Brain pericyte (primary cell): ENCODE data around the gene ZNF558.
A peak's percentile ranks its signal among the peaks of the same experiment; 100 is the strongest.

Experiments used
- DNase-seq: peaks from one replicate; pipeline ENCODE4 v3.0.0-alpha.2; 2012; ENCODE audit warnings: low read depth, low spot score

The ZNF558 gene

DNA sequence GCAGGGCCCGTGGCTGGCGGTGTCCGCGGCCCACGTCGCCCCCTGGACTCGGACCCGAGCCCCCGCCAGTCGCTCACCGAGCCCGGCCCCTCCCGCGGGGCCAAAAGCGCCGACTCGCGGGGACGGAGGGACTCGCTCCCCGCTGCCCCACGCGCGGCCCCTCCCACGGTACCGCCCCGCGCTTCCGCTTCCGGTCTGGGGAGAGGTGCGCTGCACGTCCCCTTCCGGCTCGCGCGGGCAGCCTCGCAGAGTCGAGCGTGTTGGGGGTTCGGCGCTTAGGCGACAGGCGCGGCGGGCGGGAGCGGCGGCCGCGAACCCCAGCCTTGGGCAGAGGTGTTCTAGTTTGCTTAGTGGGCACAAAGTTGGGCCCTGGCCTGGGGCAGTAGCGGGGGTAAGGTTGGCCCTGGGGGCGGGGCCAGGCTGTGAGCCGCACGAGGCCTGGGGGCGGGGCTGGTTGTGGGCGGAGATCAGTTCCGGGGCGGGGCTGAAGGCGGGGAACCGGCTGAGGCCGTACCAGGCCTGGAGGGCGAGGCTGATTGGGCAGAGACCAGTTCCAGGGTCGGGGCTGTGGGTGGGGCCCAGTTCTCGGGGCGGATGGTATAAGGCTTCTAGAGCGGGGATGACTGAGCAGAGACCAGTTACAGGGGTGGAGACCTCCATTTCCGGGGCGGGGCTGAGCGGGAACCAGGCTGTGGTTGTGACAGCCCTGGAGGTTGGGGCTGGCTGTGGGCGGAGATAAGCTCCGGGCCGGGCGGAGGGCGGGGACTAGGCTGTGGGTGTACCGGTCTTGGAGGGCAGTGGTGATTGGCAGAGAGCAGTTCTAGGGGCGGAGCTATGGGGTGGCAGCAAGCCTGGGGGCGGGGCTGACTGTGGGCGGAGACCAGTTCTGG, at the start of gene ZNF558, which contains the start of gene MBD3L1:
Gene ZNF558, minus strand, starts transcription at position 173 of the 890 bp plus-strand sequence. CDS start 9,645 bp downstream, outside the sequence.
Gene MBD3L1, plus strand, starts transcription at position 246 of the 890 bp plus-strand sequence. CDS start 10,302 bp downstream, outside the sequence.
- DNase-seq = peak; percentile 92

DNA sequence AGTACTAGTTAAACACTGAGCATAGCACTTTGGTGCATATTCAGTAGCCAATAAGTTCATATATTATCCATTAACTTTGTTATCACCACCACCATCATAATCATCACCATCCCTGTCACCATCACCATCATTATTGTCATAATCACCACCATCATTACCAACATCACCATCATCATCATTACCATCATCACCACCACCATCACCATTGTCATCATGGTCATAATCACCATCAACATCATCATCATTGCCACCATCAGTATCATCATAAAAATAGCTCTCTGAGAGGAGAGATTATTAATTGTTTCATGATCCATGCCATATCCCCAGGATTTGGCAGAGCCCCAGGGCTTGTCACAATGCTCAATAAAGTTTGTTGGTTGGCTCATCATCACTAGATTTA, 49.4 kb upstream of the ZNF558 start:
- no peak for DNase-seq

DNA sequence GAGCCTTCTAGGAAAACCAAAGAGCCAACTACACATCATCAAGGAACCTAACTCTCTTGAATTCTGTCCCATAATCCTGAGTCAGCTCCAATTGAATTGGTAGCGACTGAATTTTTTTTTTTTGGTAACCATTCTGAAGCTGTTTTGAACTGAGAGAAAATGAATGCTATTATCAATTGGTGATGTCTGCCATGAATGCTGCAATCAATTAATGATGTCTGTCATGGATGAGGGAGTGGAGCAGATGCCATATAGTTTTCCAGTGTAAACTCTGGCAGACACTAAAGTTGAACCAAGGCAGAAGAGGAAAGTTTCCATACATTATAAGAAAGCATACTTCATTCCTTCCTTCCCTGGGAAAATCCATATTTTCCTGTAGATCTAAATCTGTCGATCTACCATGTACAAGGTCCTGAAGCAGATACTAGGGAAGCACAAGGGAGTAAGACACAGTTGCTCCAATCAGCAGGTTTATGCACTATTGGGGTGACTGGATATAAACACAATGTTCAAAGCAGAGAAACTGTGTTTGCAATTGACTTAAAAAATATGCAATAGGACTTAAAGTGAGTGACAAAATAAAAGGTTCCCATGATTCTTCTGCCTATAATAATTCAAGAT, 48.9 kb upstream of the ZNF558 start:
- DNase-seq = no peak

DNA sequence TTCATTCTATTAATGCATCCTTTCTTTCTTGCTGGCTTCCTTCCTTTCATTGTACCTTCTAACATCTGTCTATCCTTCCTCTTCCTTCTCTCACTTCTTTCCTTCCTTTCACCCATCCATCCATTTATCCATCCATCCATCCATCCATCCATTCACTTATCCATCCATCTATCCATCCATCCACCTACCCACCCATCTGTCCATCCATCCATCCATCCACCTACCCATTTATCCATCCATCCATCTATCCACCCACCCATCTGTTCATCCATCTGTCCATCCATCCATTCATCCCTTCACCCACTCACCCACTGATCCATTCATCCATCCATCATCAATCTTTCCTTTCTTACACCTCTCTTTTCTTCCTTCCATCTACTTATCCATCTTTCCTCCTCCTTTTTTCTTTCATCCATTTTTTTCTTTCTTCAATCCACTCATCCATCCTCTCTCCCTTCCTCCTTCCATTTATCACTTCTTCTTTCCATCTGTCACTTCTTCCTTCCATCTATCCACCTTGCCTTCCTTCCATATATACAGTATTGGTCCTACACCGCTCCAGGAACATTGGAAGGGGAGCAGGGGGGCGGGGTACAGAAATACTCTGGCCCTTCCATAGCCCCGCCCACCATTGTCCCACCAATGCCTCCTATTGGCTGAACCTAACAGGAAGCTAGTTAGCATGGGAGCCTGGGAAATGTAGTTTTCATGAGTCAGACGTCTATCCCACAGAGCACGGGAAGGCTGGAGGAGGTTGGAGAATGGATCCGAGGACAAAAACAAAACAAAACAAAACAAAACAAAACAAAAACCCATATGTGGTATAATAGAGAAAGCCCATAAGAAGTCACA, 46.0 kb upstream of the ZNF558 start:
- no peak for DNase-seq

DNA sequence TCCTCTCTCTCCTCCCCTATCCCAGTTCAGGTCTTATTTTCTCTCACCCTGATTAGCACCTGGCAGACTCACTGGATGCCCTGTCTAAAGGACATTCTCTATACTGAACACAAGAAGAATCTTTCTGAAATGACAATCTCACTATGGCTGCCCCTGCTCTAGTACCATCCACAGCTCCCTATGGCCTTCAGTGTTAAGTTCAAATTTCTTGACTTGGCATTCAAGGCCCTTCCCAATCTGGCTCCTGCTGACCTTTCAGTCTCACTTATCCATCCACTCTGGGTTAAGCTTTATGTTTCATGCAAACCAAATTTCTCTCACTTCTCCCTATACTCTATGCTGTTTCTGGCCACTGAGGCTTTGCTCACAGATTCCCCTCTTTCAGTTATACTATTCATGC, 34.2 kb upstream of the ZNF558 start:
- no peak for DNase-seq

DNA sequence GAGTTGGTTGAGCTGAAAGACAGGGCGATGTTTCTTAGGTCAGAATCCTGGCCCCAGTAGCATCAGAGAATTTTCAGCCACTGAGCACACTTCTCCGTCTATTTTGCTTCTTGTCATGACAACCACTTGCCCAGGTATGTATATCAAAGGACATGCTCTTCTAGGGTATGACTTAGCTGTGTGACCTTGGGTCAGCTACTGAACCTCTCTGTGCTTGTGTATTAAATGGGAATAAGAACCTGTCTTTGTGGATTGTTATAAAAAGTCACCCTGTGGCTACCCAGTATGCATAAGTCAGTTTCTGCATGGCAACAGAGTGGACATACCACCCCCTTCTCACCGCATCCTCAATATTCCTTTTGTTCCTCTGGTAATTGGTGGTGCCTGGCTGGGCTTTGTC, 26.2 kb upstream of the ZNF558 start:
- no peak for DNase-seq

DNA sequence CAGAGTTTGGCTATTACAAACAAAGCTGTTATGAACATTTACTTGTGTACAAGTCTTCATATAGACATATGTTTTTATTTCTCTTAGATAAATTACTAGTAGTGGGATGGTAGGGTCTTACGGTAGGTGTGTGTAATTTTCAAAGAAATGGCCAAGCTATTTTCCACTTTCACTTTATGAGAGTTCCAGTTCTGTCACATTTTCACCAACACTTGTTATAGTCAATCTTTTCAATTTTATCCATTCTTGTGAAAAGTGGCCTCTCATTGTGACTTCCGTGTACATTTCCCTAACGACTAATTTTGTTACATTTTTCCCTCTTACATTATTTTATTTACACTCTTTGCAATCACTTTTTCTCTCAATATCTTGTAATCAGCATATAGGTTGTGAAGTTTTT, 18.4 kb upstream of the ZNF558 start:
- DNase-seq = no peak

DNA sequence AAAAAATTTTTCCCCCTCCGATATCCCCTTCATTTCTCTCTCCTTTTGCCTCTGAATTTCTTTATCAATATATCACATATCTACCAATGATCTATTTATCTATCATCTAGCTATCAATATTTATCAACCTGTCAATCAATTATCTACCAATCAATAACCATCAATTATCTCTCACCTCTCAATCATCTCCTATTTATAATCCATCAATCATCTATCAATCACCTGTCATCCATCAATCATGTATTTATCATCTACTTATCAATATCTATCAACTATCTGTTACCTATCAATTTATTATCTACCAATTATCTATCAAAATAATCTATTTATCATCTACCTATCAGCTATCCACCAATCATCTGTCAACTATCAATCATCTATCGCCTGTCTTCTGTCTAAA, 17.1 kb upstream of the ZNF558 start:
- DNase-seq = no peak

DNA sequence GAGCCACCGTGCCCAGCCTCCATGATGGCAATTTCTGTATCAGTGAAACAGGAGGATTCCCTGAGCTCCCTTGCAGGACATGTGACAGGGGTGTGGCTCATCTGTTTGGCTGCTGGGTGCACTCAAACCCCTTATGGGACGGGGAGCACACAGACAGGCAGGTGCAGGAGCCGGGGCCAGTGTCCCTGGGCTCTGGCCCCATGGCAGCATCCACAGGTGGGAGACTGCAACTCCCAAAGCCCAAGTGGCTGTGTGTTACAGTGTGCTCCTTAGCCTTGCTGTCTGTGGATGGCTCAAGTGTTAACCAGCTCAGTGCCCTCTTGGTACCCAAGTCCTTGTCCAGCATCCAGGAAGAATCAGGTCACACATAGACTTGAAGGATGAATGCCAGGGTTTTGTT, 14.7 kb upstream of the ZNF558 start:
- no peak for DNase-seq

DNA sequence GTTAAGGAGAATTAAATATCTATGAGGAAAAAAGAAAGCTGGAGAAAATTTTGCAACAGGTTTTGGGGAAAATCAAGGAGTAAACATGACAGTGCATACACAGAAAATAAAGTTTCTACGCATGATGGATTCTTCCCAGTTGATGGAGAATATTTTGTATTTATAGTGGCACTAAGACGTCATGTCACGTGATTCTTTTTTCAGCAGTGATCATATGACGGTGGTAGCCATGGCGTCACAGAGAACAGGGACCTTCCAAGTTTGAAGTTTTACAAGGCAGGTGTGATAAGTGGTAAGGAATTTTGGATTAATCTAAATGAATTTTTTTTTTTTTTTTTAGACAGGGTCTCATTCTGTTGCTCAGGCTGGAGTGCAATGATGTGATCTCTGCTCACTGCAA, 8.6 kb upstream of the ZNF558 start:
- no peak for DNase-seq

DNA sequence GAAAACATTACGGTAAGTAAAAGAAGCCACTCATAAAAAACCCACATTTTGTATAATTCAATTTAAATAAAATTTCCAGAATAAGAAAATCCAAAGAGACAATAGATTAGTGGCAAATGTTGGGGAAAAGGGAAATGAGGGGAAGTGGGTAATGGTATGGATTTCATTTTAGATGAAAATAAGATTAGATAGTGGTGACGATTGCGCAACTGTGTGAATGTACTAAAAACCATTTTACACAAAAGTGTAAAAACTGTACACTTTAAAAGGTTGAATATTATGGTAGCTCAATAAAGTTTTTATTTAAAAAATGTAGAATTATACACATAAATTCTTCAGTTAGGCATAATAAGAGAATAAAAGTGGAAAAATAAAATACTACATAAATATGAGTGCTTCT, 3.8 kb upstream of the ZNF558 start:
- DNase-seq = no peak

DNA sequence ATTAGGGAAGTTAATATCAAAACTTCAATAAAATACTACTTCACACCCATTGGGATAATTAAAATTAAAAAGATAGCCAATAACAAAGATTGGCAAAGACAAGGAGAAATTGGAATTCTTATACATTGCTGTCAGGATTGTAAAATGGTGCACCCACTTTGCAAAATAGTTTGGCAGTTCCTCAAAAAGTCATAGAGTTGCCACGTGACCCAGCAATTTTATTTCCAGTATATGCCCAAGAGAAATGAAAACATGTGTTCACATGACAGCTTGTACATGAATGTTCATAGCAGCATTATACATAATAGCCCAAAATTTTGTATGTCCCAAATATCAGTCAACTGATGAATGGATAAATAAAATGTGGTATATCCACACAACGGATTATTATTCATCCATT, 3.3 kb upstream of the ZNF558 start:
- no peak for DNase-seq

DNA sequence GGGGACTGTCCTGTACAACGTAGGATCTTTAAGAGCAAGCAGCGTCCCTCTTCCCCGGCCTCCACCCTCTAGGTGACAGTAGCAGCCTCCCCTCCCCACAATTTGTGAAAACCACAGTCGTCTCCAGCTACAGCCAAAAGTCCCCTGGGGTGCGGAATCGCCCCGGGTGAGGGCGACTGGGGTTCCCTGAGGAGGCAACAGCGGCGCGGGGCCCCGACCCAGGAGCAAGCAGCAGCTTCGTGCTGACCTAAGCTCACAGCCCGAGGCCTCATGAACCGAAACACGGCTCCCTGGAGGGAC, 322 bp downstream of the ZNF558 start:
- DNase-seq = no peak

DNA sequence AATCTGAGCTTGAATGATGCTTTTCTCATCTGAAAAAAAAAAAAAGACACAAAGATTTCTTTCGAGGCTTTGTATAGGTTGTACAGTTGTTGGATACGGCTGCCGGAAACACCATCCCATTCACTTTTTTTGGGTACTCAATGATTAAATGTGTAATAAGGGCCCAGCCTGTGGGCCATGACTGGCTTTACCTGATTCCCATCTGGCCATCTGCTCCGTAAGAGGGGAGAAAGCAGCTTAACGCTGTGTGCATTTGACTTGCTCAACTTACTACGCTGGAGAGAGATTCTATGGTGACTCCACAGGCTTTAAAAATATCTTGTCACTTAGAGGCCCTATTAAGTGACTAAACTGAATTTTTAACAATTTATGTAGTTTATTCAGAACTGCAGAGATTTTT, 731 bp downstream of the ZNF558 start:
- DNase-seq = no peak

DNA sequence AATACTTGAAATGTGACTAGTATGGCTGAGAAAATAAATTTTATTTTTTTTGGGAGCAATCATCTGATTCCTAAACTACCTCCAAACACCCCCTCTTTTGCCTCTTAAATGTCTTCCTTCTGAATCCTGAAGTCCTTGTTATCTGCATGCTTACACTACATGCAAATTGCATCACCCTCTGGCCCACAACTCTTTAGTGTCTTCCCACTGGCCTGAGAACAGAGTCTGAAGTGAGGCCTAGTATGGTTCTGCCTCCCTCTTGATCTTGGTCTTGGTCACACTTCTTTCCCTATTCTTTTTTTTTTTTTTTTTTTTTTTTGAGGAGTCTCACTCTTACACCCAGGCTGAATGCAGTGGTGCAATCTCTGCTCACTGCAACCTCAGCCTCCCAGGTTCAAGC, 4.8 kb downstream of the ZNF558 start:
- DNase-seq = no peak

DNA sequence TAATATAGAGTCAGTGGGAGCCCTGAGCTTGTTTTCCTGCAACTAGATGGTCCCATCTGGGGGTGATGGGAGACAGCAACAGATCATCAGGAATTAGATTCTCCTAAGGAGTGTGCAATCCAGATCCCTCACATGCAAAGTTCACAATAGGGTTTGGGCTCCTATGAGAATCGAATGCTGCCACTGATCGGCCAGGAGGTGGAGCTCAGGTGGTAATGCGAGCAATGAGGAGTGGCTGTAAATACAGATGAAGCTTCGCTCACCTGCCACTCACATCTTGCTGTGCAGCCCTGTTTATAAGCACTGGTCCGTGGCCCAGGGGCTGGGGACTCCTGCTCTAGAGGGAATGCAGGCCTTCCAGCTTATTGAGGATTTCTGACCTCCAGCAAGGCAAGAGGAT, 5.7 kb downstream of the ZNF558 start:
- no peak for DNase-seq

DNA sequence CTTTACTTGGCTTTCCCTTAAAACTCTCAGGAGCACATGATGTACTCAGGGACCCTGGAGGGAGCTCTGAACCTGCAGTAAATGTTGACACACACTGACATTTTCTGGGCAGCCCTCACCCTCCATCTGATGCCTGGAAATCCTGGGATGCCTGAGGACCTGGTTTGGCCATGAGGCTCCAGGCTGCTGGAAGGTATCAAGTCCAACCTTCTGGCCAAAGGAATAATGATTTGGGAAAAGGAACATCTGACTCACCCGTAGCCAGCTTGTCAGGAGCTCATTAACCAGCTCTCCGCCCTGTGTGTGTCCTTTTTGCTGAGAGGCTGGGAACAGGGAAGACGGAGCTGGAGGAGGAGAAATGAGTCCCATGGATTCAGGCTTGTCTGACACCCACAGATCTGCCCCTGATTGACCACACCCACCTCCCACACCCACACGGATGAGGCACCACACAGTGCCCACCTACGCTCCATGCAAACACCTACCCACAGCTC, 10.3 kb downstream of the ZNF558 start:
- no peak for DNase-seq

DNA sequence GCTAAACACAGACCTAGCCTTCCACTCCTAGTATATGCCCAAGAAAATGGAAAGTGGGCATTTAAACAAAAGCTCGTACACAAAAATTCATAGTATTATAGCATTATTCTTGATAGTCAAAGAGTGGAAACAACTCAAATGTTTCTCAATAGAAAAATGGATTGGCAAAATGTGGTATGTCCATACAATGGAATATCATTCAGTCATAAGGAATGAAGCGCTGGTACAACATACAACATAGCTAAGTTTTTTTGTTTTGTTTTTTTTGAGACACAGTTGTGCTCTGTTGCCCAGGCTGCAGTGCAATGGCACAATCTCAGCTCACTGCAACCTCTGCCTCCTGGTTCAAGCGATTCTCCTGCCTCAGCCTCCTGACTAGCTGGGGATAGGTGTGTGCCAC, 11.9 kb downstream of the ZNF558 start:
- DNase-seq = no peak

DNA sequence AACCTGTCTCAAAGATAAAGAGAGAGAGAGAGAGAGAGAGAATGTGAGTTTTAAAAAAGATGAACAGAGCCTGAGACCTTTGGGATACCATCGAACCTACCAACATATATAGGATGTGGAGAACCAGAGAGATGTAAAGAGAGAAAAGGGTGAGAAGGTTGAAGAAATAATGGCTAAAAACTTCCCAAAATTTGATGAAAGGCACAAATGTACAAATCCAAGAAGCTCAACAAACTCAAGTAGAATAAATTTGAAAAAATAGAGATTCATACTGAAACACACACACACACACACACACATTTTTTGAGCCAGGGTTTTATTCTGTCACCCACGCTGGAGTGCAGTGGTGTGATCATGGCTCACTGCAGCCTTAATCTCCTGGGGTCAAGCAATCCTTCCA, 16.3 kb downstream of the ZNF558 start:
- no peak for DNase-seq

DNA sequence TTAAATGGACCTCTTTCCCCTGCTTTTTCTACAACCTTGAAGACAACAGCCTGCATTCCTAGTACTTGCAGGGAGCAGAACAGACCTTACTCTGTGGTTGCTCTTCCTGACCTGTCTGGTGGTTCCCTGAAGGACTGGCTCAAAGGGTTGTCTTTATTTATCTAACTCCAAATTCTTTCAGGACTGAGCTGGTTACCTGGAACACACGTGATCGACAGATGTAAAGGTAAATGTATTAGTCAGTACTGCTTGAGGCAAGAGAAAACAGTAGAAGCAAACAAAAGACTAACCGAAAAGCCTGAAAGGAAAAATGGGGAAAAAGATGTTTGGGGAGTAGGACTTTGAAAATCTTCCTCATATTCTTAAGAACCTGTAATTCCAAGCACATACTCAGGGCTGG, 17.9 kb downstream of the ZNF558 start:
- DNase-seq = no peak

DNA sequence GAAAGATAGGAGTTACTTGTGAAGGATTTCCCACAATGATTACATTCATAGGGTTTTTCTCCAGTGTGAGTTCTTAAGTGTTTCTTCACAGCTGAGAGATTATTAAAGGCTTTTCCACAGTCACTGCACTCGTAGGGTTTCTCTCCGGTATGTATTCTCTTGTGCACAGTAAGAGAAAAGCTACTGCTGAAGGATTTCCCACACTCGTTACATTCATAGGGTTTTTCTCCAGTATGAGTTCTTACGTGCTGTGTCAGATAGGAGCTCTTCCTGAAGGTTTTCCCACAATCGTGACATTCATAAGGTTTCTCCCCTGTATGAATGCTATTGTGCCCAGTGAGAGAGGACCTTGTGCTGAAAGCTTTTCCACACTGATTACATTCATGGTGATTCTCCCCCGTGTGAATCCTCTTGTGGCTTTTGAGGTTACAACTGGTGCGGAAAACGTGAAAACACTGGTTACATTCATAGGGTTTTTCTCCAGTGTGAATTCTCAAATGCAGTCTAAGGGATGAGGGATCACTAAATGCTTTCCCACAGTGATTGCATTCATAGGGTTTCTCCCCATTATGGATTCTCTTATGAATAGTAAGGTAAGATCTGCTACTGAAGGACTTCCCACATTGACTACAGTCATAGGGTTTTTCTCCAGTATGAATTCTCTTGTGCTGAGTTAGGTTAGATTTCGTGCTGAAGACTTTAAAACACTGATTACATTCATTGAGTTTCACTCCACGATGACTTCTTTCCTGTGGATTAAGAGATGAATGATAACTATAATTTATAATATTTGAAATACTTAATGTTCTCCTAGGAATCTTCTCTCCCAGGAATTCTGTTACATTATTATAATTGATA, 20.6 kb downstream of the ZNF558 start:
- DNase-seq = no peak
